ENCODE measurements around the gene ROCK2.

GRCh38 chr2:11325961-11326676 lies 18.3 kb downstream of the ROCK2 start:
- TF ChIP-seq EZH2 (IDR thresholded peaks at IDR 0.05; ENCODE audit: low read depth) (no peak), CTCF (conservative IDR thresholded peaks at IDR 0.05) (no peak)

All from PC-9 (cell line).